SHP77 treated with DMSO at 0.1 percent for 48 hours (cell line): ENCODE data around the gene CLEC11A.

Source experiments
- DNase-seq: peaks from one replicate; lab custom pipeline; 2025; lab: John Stamatoyannopoulos, UW

CLEC11A gene

GRCh38 chr19:50703915-50704796 is 19.0 kb upstream of the CLEC11A start:
- DNase-seq, result peak; percentile 67

- DNase-seq, result peak; percentile 19
Measured at GRCh38 chr19:50705422-50706019, 17.6 kb upstream of the CLEC11A start.

GRCh38 chr19:50706387-50706786 is 16.8 kb upstream of the CLEC11A start:
- DNase-seq, result no peak

GRCh38 chr19:50708179-50708879 is 14.8 kb upstream of the CLEC11A start:
- DNase-seq, result no peak

GRCh38 chr19:50710094-50710493 is 13.1 kb upstream of the CLEC11A start:
- DNase-seq, result no peak

GRCh38 chr19:50710612-50711011 is 12.6 kb upstream of the CLEC11A start:
- no peak for DNase-seq

- no peak for DNase-seq
Measured at GRCh38 chr19:50711196-50711595, 12.0 kb upstream of the CLEC11A start.

- no peak for DNase-seq
Measured at GRCh38 chr19:50711805-50712204, 11.4 kb upstream of the CLEC11A start.

- DNase-seq, result no peak
Measured at GRCh38 chr19:50712833-50713232, 10.3 kb upstream of the CLEC11A start.

- no peak for DNase-seq
Measured at GRCh38 chr19:50713556-50714236, 9.5 kb upstream of the CLEC11A start.

- no peak for DNase-seq
Measured at GRCh38 chr19:50716178-50717025, 6.8 kb upstream of the CLEC11A start.

- no peak for DNase-seq
Measured at GRCh38 chr19:50717026-50717723, 6.0 kb upstream of the CLEC11A start.

GRCh38 chr19:50717891-50718254 is 5.3 kb upstream of the CLEC11A start:
- DNase-seq, result no peak

- DNase-seq, result no peak
Measured at GRCh38 chr19:50718255-50719118, 4.7 kb upstream of the CLEC11A start.

GRCh38 chr19:50719119-50719435 is 4.1 kb upstream of the CLEC11A start:
- no peak for DNase-seq

GRCh38 chr19:50719566-50719965 is 3.6 kb upstream of the CLEC11A start, which contains the start of gene SHANK1:
SHANK1 (minus strand) TSS chr19:50719802; CDS start chr19:50716919, 2,883 bp downstream.
- DNase-seq, result no peak

- DNase-seq, result no peak
Measured at GRCh38 chr19:50720181-50720920, 2.8 kb upstream of the CLEC11A start.

- no peak for DNase-seq
Measured at GRCh38 chr19:50720921-50721381, 2.2 kb upstream of the CLEC11A start.
